DOHH2 (cell line): ENCODE data around the gene PRSS16.

ENCODE experiments used
- CTCF ChIP-seq: fragments of 200-600 bp; sonication (generic); IDR thresholded peaks from one replicate; pipeline ENCODE4 v1.5.1; 2014; ENCODE audit warnings: antibody characterized with exemption, mild to moderate bottlenecking, low read depth, low read length; ENCODE audit not compliant: poor library complexity, severe bottlenecking
- EZH2phosphoT487 ChIP-seq: fragments of 200-600 bp; sonication (generic); IDR thresholded peaks from 2 replicates; pipeline ENCODE4 v1.6.1; 2017; ENCODE audit warnings: borderline replicate concordance, mild to moderate bottlenecking, antibody characterized with exemption, low read length, moderate library complexity, mixed read lengths

- TF ChIP-seq EZH2phosphoT487 = no peak
- TF ChIP-seq CTCF = no peak
Measured at GRCh38 chr6:27247133-27247836, at the start of gene PRSS16.
